ENCODE measurements around the gene SUPT20H. TPM values are rescaled to one million over a fixed set of nuclear protein-coding genes. Genes with fewer than 3 reads are reported as not detected.

The SUPT20H gene
- total RNA-seq, 1 donor from 2014 or later = 34.1 TPM

- peaks cover 0 to 47% of the 10 kb centered on the region in 2 donors for H3K36me3 ChIP-seq
- intact Hi-C loops (cut with DNase I) = no loop called here
- no peak overlapping the region for H3K4me3 ChIP-seq
- no peak overlapping the region for H3K27ac ChIP-seq
- no peaks in the 10 kb centered on the region for H3K4me1 ChIP-seq
- no peaks in the 10 kb centered on the region for H3K9me3 ChIP-seq
- TF ChIP-seq POLR2A (IDR thresholded peaks at IDR 0.05) (no peak), CTCF (IDR thresholded peaks at IDR 0.05) (no peak), POLR2AphosphoS5 (IDR thresholded peaks at IDR 0.05; ENCODE audit: insufficient read depth in 1 of 2, low read depth in 1 of 2) (no peak)
- DNase-seq (ENCODE audit: extremely low spot score in 2 of 2) = no peak
- H3K27me3 ChIP-seq = no peaks in the 10 kb centered on the region
Measured at GRCh38 chr13:36975172-36975571, 84.3 kb downstream of the SUPT20H start.

- no peaks in the 10 kb centered on the region for H3K9me3 ChIP-seq
- H3K4me1 ChIP-seq = no peaks in the 10 kb centered on the region
- no peak for DNase-seq (ENCODE audit: extremely low spot score in 2 of 2)
- TF ChIP-seq CTCF (IDR thresholded peaks at IDR 0.05) (no peak), POLR2A (IDR thresholded peaks at IDR 0.05) (no peak), POLR2AphosphoS5 (IDR thresholded peaks at IDR 0.05; ENCODE audit: insufficient read depth in 1 of 2, low read depth in 1 of 2) (no peak)
- no peaks in the 10 kb centered on the region for H3K27me3 ChIP-seq
- no peak overlapping the region for H3K27ac ChIP-seq
- H3K4me3 ChIP-seq = no peak overlapping the region
- intact Hi-C loops (cut with DNase I) = no loop called here
- peaks cover 0 to 55% of the 10 kb centered on the region in 2 donors for H3K36me3 ChIP-seq
Measured at GRCh38 chr13:36973621-36974295, 85.7 kb downstream of the SUPT20H start.

- intact Hi-C loops (cut with DNase I) = no loop called here
- H3K27me3 ChIP-seq = no peaks in the 10 kb centered on the region
- TF ChIP-seq CTCF (IDR thresholded peaks at IDR 0.05) (no peak), POLR2A (IDR thresholded peaks at IDR 0.05) (no peak), POLR2AphosphoS5 (IDR thresholded peaks at IDR 0.05; ENCODE audit: insufficient read depth in 1 of 2, low read depth in 1 of 2) (no peak)
- no peak overlapping the region for H3K4me3 ChIP-seq
- no peak for DNase-seq (ENCODE audit: extremely low spot score in 2 of 2)
- H3K36me3 ChIP-seq = peaks cover 0 to 56% of the 10 kb centered on the region in 2 donors
- H3K27ac ChIP-seq = no peak overlapping the region
- H3K9me3 ChIP-seq = no peaks in the 10 kb centered on the region
- H3K4me1 ChIP-seq = no peaks in the 10 kb centered on the region
Measured at GRCh38 chr13:36973009-36973408, 86.5 kb downstream of the SUPT20H start.

GRCh38 chr13:36966404-36966803, 93.1 kb downstream of the SUPT20H start:
- H3K27ac ChIP-seq = no peak overlapping the region
- TF ChIP-seq CTCF (IDR thresholded peaks at IDR 0.05) (no peak), POLR2AphosphoS5 (IDR thresholded peaks at IDR 0.05; ENCODE audit: insufficient read depth in 1 of 2, low read depth in 1 of 2) (no peak), POLR2A (IDR thresholded peaks at IDR 0.05) (no peak)
- H3K9me3 ChIP-seq = no peaks in the 10 kb centered on the region
- H3K36me3 ChIP-seq = peaks cover 0 to 53% of the 10 kb centered on the region in 2 donors
- no peaks in the 10 kb centered on the region for H3K4me1 ChIP-seq
- intact Hi-C loops (cut with DNase I) = no loop called here
- no peaks in the 10 kb centered on the region for H3K27me3 ChIP-seq
- H3K4me3 ChIP-seq = no peak overlapping the region
- DNase-seq (ENCODE audit: extremely low spot score in 2 of 2) = no peak

- Histone ChIP-seq H3K36me3 (peaks cover 0 to 53% of the 10 kb centered on the region in 2 donors), H3K4me3 (no peak overlapping the region), H3K27me3 (no peaks in the 10 kb centered on the region), H3K27ac (no peak overlapping the region), H3K4me1 (no peaks in the 10 kb centered on the region), H3K9me3 (no peaks in the 10 kb centered on the region)
- DNase-seq (ENCODE audit: extremely low spot score in 2 of 2) = no peak
- intact Hi-C loops (cut with DNase I) = no loop called here
- TF ChIP-seq POLR2A (IDR thresholded peaks at IDR 0.05) (no peak), POLR2AphosphoS5 (IDR thresholded peaks at IDR 0.05; ENCODE audit: insufficient read depth in 1 of 2, low read depth in 1 of 2) (peak in 1 of 2 donors; percentile 13)
Measured at GRCh38 chr13:36965767-36966166, 93.7 kb downstream of the SUPT20H start.

All from vagina (tissue), 2 donors.